T-helper 22 cell (primary cell): ENCODE data around the gene WDR90.

Source experiments
- DNase-seq: peaks from one replicate; pipeline ENCODE4 v3.0.0-alpha.2; 2020; ENCODE audit warnings: low read depth

WDR90 gene

DNA sequence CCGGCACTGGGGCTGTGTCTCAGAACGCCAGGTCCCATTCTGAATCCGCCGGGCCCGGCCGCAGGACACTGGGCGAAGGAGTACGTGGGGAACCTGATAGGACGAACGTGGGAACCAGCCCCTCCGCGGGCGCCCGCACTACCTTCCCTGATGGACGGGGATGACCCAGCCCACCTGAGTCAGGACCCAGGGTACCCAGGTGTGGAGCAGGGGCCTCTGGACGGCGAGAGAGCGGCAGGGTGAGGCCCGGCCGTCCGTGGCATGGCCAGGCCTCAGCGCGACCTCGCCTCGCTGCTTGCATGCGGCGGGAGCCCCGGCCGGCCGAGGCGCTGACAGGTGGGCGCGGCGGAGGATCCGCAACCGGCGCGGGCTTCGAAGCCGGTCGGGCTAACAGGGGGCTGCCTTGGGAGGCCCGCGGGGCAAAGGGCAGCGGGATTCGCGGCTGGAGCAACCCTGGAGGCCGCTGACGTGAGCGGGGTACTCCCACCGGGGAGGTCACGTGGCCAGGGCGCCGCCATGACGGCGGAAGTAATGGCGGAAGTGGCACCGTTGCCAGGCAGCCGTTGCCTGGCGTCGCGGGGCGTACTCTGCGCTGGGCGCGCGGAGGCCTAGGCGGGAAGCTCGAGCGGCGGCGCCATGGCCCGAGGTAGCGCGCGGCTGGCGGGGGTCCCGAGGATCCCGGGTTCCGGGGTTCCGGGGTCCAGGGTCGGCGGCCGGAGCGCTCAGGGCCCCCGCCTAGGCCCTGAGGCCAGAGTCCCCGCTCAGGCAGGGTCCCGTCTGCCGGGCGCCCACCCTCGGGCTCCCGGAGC lies at the start of gene WDR90:
Gene WDR90, plus strand, starts transcription at position 585 of the 809 bp plus-strand sequence. Its CDS starts 52 bp downstream, at position 637.
- DNase-seq, result peak; percentile 89

GRCh38 chr16:600781-601180 lies 48.4 kb upstream of the WDR90 start:
- DNase-seq, result no peak

DNA sequence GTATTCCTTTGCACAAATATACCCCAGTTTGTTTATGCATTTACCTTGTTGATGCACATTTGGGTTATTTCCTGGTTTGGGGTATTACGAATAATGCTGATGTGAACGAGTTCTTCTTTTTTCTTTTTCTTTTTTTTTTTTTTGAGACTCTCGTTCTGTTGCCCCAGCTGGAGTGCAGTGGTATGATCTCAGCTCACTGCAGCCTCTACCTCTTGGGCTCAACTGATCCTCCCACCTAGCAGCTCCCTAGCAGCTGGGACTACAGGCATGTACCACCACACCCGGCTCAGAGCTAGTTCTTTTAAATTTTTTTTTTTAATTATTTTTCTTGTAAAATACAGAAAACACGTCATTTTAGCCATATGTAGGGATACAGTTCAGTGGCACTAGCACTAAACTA lies 45.2 kb upstream of the WDR90 start:
- DNase-seq, result no peak

GRCh38 chr16:606656-607307 lies 42.4 kb upstream of the WDR90 start:
- no peak for DNase-seq

- no peak for DNase-seq
These were observed 41.1 kb upstream of the WDR90 start for GRCh38 chr16:608019-608418.

DNA sequence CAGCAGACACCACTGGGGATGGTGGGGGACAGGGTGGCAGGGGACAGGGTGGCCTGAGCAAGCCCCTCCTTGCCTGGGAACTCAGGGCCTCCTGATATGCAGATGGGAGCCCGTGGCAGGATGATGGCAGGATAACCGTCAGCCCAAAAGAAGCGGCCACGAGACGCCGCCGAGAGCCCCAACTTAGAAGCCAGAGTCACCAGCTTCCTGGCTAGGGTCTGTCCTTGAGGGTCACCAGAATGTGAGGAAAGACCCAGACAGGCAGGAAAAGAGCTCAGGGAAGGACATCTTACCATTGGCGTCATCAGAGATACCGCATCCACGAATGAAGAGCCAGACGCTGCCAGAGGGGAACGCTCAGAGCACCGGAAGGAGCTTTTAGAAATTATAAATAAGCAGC lies 39.8 kb upstream of the WDR90 start:
- no peak for DNase-seq

DNA sequence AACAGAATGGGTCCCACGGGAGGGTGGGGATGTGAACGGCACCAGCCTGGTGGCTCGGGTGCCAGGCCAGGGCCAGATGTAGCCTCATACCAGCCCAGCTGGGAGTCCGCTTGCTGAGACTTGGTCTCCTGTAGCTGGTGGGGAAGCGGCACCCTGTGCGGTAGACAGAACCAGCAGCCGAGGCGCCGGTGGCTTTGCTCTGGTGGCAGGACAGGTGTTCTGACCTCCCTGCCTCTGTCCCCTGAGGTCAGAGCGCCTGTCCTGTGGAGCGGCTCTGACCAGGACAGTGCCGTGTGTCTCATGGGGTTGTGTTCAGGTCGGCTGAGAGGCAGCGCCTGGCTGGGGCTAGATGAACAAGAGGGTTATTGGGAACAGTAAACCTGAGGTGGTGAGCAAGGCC lies 39.2 kb upstream of the WDR90 start:
- no peak for DNase-seq

DNA sequence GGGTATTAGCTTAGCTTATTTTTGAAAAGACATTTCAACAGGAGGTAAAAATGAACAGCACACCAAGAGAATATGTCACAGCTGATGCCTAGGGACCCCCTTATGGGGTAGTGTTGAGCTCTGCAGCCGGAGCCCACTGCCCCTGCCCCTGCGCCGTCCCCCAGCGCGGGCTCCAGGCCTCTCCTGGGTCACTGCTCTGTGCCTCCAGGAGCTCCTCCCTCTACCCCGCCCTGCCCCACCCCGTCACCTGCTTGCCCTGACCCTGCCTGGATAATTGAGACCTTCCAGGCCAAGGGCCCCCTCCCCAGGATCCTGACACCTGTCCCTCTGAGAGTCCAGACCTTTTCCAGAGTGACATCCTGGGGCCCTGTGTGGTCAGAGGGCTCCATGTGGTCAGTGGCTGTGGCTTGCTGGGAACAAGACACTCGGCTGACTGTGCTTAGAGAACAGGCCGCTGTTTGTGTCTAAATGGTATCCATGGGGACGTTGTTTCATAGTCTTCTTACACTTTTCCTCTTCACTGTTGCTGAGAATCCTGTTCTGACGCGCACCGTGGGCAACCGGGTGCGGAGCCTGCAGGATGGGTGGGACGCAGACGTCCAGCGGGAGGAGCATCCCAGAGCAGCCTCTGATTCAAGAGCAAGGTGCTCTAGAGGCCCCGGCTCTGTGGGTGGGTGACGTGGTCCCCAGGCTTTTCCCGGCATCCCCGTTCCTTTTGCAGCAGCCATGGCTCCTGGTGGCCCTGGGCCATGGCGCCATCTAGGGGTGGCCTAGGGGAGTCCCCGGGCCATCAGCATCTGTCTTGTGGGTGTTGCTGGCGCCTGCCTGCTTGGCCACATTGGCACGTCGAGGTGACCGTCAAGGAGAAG lies 38.4 kb upstream of the WDR90 start:
- DNase-seq, result peak; percentile 17

DNA sequence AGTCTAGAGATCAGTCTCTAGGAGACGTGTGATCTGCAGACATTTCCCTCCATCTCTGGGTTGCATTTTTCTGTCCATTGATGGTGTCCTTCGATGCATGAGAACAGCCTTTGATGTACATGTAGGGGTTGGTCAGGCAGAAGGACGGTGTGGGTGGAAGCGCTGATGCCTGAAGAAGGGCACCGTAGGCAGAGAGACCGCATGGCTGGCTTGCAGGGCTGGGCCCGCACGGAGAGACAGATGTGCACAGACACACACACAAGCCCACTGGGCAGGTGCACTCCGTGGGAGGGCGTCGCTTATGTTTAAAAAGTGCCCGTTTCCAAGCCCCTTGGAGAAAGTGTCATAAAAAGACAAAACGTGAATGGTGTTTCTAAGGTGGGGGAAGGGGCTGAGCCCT lies 34.0 kb upstream of the WDR90 start:
- no peak for DNase-seq

GRCh38 chr16:616733-617586 lies 32.2 kb upstream of the WDR90 start:
- DNase-seq, result no peak

- no peak for DNase-seq
These were observed 31.3 kb upstream of the WDR90 start for GRCh38 chr16:617855-618254.

DNA sequence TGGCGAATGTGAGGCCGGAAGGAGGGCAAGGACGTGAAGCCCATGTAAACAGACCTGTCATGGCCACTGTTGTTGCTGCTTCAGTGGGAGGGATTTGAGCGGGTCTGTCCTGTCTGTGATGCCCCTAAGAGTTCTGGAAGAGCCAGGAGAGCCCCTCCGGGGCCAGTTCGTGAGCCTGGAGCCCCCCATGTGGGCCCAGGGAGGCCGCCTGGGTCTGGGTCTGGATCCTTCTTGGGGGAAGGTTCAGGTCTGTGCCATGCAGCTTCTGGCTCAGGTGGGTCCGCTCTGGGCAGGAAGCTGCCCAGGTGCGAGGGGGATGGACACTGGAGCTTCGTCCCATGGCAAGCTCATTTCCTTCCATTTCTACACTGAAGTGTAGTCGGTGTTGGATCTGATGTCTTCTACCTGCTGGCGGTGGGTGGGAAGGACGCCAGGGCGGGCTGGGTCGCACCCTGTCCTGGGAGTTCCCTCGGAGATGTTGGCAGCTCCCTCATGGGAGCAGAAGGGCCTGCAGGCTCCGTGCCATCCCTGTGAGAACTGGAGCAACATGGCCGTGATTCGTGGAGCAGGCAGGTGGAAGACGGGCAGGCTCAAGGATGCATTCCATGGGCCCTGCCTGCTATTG lies 29.6 kb upstream of the WDR90 start:
- DNase-seq, result no peak

- no peak for DNase-seq
These were observed 28.3 kb upstream of the WDR90 start for GRCh38 chr16:620700-621525.

DNA sequence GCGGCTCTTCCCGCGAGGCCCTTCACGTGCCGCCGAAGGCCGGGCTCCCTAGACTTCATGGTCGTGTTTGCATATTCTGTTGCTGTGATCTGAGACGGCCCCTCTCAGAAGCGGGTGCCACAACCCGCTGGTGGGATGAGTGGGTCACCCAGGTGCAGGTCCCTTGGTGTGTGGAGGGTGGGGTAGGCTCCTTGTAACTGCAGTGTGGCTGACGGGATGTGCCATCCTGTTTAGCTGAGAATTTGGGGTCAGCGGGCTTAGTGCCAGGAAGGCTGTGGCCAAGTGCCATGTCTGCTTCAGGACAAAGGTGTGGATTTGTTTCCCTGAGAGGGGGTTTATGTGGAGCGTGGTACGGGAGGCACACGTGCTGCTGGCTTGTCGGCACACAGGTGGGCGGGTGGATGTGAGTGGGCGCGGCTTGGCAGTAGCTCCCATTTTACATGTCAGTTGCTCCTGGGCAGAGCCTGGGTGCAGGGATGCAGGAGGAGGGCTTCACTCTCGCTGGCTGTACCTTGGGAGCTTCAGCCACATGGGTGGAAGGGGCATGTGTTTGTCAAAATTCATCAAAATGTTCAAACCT lies 27.5 kb upstream of the WDR90 start:
- DNase-seq, result no peak

GRCh38 chr16:622920-623280 lies 26.3 kb upstream of the WDR90 start:
- no peak for DNase-seq

GRCh38 chr16:624526-625070 lies 24.6 kb upstream of the WDR90 start:
- no peak for DNase-seq

GRCh38 chr16:625117-625976 lies 23.8 kb upstream of the WDR90 start:
- no peak for DNase-seq

DNA sequence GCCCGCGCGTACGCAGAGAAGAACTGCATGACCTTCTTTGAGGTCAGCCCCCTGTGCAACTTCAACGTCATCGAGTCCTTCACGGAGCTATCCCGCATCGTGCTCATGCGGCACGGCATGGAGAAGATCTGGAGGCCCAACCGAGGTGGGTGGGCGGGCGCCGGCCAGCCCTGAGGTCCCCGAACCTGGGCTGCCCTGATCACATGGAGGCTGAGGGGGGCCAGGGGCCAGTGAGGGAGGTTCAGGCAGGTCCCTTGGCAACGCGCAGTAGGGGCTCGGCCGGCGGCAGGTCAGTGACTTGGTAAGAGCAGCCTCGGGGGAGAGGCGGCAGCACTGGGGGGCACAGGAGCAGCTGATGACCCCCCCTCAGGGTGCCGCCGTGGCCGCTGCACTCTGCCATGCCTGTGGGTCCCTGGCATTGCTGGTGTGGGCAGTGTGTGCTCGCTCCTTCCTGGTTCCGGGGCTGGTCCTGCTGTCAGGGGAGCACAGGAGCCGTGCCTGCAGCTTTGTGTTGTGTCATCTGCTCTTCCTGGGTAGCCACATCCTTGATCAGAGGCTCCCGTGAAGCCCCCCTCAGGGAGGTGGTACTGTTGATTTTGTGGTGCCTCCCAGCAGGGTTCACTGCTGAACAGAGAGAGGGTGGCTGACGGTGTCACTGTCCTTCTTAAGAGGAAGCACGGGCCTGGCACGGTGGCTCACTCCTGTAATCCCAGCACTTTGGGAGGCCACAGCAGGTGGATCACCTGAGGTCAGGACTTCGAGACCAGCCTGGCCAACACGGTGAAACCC lies 23.0 kb upstream of the WDR90 start:
- no peak for DNase-seq
